Measurements from ENCODE around the gene HPSE. TPM values are rescaled to one million over a fixed set of nuclear protein-coding genes. Genes with fewer than 3 reads are reported as not detected.
A peak's percentile ranks its signal among the peaks of the same experiment; 100 is the strongest.

HPSE gene
- total and polyA plus RNA-seq, 2 of the 13 experiments (the other 11 are each of a cell fraction or from before 2014, with no cell fraction given): not detected

DNA sequence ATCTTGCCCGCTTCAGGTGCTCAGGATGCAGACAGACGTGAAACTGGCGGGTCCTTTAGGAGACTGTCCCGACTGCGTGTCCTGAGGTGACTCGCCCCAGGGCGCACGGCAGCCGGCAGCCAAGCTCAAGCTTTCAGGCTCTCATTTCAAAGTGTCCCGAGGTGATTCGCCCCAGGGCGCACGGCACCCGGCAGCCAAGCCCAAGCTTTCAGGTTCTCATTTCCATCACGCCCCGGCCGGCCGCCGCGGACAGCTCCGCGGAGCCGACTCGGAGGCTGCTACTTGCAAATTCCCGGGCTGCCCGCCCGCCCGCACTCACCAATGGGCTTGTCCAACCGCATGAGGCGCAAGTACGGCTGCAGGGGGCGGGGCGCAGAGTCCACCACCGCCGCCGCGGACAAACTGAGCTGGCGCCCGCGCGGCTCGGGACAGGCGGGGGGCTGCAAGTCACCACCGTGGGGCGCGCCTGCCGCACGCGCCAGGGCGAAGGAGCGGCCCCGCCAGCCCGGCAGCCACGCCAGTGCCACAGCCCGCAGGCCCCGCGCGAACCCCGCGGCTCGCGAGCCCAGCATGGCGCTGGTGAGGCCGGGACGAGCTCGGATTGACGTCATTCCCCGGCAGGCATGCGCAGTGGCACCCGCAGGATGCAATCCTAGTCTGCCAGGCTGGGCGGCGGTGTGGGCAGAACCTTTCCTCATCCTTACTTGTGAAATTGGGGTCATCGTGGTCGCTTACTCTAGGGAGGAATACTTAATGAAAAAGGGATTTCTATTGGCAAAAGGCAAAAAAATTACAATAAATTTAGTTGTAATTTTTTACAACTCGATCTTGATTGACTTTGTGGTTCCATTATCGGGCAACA lies 50.2 kb downstream of the HPSE start, which contains the start of gene COQ2 (continued):
- TF ChIP-seq, protein P1, sequence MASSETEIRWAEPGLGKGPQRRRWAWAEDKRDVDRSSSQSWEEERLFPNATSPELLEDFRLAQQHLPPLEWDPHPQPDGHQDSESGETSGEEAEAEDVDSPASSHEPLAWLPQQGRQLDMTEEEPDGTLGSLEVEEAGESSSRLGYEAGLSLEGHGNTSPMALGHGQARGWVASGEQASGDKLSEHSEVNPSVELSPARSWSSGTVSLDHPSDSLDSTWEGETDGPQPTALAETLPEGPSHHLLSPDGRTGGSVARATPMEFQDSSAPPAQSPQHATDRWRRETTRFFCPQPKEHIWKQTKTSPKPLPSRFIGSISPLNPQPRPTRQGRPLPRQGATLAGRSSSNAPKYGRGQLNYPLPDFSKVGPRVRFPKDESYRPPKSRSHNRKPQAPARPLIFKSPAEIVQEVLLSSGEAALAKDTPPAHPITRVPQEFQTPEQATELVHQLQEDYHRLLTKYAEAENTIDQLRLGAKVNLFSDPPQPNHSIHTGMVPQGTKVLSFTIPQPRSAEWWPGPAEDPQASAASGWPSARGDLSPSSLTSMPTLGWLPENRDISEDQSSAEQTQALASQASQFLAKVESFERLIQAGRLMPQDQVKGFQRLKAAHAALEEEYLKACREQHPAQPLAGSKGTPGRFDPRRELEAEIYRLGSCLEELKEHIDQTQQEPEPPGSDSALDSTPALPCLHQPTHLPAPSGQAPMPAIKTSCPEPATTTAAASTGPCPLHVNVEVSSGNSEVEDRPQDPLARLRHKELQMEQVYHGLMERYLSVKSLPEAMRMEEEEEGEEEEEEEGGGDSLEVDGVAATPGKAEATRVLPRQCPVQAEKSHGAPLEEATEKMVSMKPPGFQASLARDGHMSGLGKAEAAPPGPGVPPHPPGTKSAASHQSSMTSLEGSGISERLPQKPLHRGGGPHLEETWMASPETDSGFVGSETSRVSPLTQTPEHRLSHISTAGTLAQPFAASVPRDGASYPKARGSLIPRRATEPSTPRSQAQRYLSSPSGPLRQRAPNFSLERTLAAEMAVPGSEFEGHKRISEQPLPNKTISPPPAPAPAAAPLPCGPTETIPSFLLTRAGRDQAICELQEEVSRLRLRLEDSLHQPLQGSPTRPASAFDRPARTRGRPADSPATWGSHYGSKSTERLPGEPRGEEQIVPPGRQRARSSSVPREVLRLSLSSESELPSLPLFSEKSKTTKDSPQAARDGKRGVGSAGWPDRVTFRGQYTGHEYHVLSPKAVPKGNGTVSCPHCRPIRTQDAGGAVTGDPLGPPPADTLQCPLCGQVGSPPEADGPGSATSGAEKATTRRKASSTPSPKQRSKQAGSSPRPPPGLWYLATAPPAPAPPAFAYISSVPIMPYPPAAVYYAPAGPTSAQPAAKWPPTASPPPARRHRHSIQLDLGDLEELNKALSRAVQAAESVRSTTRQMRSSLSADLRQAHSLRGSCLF (CRISPR knock-in tag; IDR thresholded peaks at IDR 0.05; ENCODE audit: borderline replicate concordance): no peak
- TF ChIP-seq, protein P2, sequence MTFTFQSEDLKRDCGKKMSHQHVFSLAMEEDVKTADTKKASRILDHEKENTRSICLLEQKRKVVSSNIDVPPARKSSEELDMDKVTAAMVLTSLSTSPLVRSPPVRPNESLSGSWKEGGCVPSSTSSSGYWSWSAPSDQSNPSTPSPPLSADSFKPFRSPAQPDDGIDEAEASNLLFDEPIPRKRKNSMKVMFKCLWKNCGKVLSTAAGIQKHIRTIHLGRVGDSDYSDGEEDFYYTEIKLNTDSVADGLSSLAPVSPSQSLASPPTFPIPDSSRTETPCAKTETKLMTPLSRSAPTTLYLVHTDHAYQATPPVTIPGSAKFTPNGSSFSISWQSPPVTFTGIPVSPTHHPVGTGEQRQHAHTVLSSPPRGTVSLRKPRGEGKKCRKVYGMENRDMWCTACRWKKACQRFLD (CRISPR knock-in tag; IDR thresholded peaks at IDR 0.05; ENCODE audit: borderline replicate concordance): peak; percentile 88
- peak; percentile 84 for TF ChIP-seq MXD4 (CRISPR knock-in tag; IDR thresholded peaks at IDR 0.05)
- TF ChIP-seq ZNF432 (CRISPR knock-in tag; IDR thresholded peaks at IDR 0.05; ENCODE audit: borderline replicate concordance): no peak
- TF ChIP-seq TSC22D2 (CRISPR knock-in tag; IDR thresholded peaks at IDR 0.05; ENCODE audit: borderline replicate concordance): peak; percentile 43; the same call in 1 of the 2 replicates
- TF ChIP-seq, protein P3, sequence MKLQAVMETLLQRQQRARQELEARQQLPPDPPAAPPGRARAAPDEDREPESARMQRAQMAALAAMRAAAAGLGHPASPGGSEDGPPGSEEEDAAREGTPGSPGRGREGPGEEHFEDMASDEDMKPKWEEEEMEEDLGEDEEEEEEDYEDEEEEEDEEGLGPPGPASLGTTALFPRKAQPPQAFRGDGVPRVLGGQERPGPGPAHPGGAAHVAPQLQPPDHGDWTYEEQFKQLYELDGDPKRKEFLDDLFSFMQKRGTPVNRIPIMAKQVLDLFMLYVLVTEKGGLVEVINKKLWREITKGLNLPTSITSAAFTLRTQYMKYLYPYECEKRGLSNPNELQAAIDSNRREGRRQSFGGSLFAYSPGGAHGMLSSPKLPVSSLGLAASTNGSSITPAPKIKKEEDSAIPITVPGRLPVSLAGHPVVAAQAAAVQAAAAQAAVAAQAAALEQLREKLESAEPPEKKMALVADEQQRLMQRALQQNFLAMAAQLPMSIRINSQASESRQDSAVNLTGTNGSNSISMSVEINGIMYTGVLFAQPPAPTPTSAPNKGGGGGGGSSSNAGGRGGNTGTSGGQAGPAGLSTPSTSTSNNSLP (IDR thresholded peaks at IDR 0.05; ENCODE audit: low read depth, low read length): no peak
- TF ChIP-seq SP1 (IDR thresholded peaks at IDR 0.05): no peak
- TF ChIP-seq SP1 (CRISPR knock-in tag; IDR thresholded peaks at IDR 0.05): peak; percentile 18
- TF ChIP-seq RXRB (CRISPR knock-in tag; IDR thresholded peaks at IDR 0.05; ENCODE audit: borderline replicate concordance): no peak
- TF ChIP-seq TAF1 (CRISPR knock-in tag; IDR thresholded peaks at IDR 0.05): peak; percentile 64
- TF ChIP-seq DMAP1 (CRISPR knock-in tag; IDR thresholded peaks at IDR 0.05): peak; percentile 48; the same call in 1 of the 2 replicates
- TF ChIP-seq, protein P4, sequence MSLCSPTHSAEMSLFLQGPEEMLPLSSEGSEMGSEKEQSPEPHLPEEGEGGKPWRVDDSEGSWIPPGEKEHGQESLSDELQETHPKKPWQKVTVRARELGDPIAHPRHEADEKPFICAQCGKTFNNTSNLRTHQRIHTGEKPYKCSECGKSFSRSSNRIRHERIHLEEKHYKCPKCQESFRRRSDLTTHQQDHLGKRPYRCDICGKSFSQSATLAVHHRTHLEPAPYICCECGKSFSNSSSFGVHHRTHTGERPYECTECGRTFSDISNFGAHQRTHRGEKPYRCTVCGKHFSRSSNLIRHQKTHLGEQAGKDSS (CRISPR knock-in tag; IDR thresholded peaks at IDR 0.05; ENCODE audit: borderline replicate concordance, low read depth): 0 out of 2 replicates have a peak, but pooled peaks have one; percentile 66
- TF ChIP-seq, protein P5, sequence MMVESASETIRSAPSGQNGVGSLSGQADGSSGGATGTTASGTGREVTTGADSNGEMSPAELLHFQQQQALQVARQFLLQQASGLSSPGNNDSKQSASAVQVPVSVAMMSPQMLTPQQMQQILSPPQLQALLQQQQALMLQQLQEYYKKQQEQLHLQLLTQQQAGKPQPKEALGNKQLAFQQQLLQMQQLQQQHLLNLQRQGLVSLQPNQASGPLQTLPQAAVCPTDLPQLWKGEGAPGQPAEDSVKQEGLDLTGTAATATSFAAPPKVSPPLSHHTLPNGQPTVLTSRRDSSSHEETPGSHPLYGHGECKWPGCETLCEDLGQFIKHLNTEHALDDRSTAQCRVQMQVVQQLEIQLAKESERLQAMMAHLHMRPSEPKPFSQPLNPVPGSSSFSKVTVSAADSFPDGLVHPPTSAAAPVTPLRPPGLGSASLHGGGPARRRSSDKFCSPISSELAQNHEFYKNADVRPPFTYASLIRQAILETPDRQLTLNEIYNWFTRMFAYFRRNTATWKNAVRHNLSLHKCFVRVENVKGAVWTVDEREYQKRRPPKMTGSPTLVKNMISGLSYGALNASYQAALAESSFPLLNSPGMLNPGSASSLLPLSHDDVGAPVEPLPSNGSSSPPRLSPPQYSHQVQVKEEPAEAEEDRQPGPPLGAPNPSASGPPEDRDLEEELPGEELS (CRISPR knock-in tag; IDR thresholded peaks at IDR 0.05): no peak
- no peak for TF ChIP-seq ZNF749 (CRISPR knock-in tag; IDR thresholded peaks at IDR 0.05; ENCODE audit: borderline replicate concordance)

Measured in HepG2 (cell line).